ENCODE measurements around the gene LRRC47. TPM values are rescaled to one million over a fixed set of nuclear protein-coding genes. Genes with fewer than 3 reads are reported as not detected.

Gene LRRC47
- polyA plus RNA-seq, 1 of the 3 experiments (the other 2 are of a cell fraction), result 34.6 TPM

- Histone ChIP-seq H3K4me3 (ENCODE audit: low read depth in 2 of 2, low read length in 1 of 2) (peak within 1 kb of the TSS; percentile 61 to 68), H3K9me3 (no peaks in the 10 kb centered on the region), H2AFZ (ENCODE audit: low read depth) (no peak within 1 kb of the TSS), H3K9ac (peak within 1 kb of the TSS; percentile 54; the same call in 1 of the 2 replicates), H4K20me1 (ENCODE audit: insufficient read depth) (no peaks in the 10 kb centered on the region), H3K36me3 (replicated peaks in 1 of 2; ENCODE audit: control insufficient read depth in 1 of 2, insufficient read depth in 2 of 2, low read length in 1 of 2) (no peaks in the 10 kb centered on the region), H3K9me2 (no peaks in the 10 kb centered on the region), H3K79me2 (ENCODE audit: insufficient read depth) (no peaks in the 10 kb centered on the region), H3K27ac (ENCODE audit: low read depth in 2 of 2, low read length in 1 of 2) (peak within 1 kb of the TSS in 1 of 2 experiments; percentile 92; a peak in 2 of 4 replicates), H3F3A (replicated peaks; ENCODE audit: insufficient read depth) (peaks cover 5% of the 10 kb centered on the region), H3K4me1 (ENCODE audit: control insufficient read depth in 1 of 2, insufficient read depth in 2 of 2, low read depth in 1 of 2, low read length in 1 of 2) (peaks cover 0 to 58% of the 10 kb centered on the region in 2 experiments; a peak in 1 of 4 replicates), H3K27me3 (ENCODE audit: insufficient read depth) (no peaks in the 10 kb centered on the region), H3K4me2 (peak within 1 kb of the TSS; percentile 81)
- ChIA-PET CTCF (interaction anchor here (0.9 to 1.7 kb wide), 2 partner anchors 24 to 48 kb away, joined by 3 to 4 read pairs; partner anchors contain the start of gene LRRC47), POLR2A (interaction anchor here (1.4 kb wide), 1 partner anchor 24 kb away, joined by 9 read pairs; the partner anchor contains the start of gene LRRC47)
- DNase-seq, result no peak
- 76% methylated on average over 13 of the region's 55 CpGs for WGBS (ENCODE audit: low lambda C conversion rate)
- no peak for TF ChIP-seq TCF12 (IDR thresholded peaks at IDR 0.05)
- no peak for TF ChIP-seq JUND (IDR thresholded peaks at IDR 0.05)
- TF ChIP-seq RCOR1 (IDR thresholded peaks at IDR 0.05; ENCODE audit: low read length), result no peak
- TF ChIP-seq, protein P1, sequence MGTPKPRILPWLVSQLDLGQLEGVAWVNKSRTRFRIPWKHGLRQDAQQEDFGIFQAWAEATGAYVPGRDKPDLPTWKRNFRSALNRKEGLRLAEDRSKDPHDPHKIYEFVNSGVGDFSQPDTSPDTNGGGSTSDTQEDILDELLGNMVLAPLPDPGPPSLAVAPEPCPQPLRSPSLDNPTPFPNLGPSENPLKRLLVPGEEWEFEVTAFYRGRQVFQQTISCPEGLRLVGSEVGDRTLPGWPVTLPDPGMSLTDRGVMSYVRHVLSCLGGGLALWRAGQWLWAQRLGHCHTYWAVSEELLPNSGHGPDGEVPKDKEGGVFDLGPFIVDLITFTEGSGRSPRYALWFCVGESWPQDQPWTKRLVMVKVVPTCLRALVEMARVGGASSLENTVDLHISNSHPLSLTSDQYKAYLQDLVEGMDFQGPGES (IDR thresholded peaks at IDR 0.05; ENCODE audit: low read depth, low read length), result no peak
- no peak for TF ChIP-seq CTCF (IDR thresholded peaks at IDR 0.05)
- TF ChIP-seq MXI1 (IDR thresholded peaks at IDR 0.05; ENCODE audit: low read depth, low read length), result no peak
- no peak for TF ChIP-seq GATA2 (CRISPR knock-in tag; IDR thresholded peaks at IDR 0.05)
- TF ChIP-seq, protein P2, sequence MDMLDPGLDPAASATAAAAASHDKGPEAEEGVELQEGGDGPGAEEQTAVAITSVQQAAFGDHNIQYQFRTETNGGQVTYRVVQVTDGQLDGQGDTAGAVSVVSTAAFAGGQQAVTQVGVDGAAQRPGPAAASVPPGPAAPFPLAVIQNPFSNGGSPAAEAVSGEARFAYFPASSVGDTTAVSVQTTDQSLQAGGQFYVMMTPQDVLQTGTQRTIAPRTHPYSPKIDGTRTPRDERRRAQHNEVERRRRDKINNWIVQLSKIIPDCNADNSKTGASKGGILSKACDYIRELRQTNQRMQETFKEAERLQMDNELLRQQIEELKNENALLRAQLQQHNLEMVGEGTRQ (IDR thresholded peaks at IDR 0.05; ENCODE audit: borderline replicate concordance, low read depth, low read length), result no peak
- TF ChIP-seq FOSL2 (IDR thresholded peaks at IDR 0.05; ENCODE audit: borderline replicate concordance, low read depth), result no peak
Observed at GRCh38 chr1:3772715-3773571, 23.4 kb downstream of the LRRC47 start, which contains the start of gene SMIM1. Gene SMIM1, plus strand, starts transcription at chr1:3772749. Its CDS starts 2,625 bp downstream, at chr1:3775374.

Data from SK-N-SH (cell line).